Aorta (tissue), 5 donors: ENCODE measurements around the gene PROB1. TPM values are rescaled to one million over a fixed set of nuclear protein-coding genes. Genes with fewer than 3 reads are reported as not detected.

ENCODE experiments used
- ATAC-seq: fragments of 200-7000 bp; cut with Tn5 transposase; one replicate; pipeline ENCODE4 v1.9.1; 2022; ENCODE audit warnings: moderate library complexity; ENCODE audit not compliant: low FRiP score
- DNase-seq, 2 donors: peaks; one replicate each; pipeline ENCODE4 v3.0.0-alpha.2; 2020
- H3K27ac ChIP-seq, 2 donors: one replicate each; pipeline ENCODE4 v1.5.1; 2013; ENCODE audit warnings: low read length in 2 of 2, mild to moderate bottlenecking in 2 of 2, moderate library complexity in 2 of 2, control low read depth in 1 of 2, inconsistent platforms in 1 of 2, low read depth in 1 of 2
- H3K27me3 ChIP-seq, 2 donors: one replicate each; pipeline ENCODE4 v1.6.1; 2013; ENCODE audit warnings: control low read depth in 1 of 2, low read length in 1 of 2, mild to moderate bottlenecking in 1 of 2, moderate library complexity in 1 of 2; ENCODE audit not compliant: insufficient read depth in 2 of 2, control insufficient read depth in 1 of 2
- H3K36me3 ChIP-seq, 2 donors: one replicate each; pipeline ENCODE4 v1.6.1; 2013; ENCODE audit warnings: control low read depth in 1 of 2, low read length in 1 of 2, mild to moderate bottlenecking in 1 of 2; ENCODE audit not compliant: insufficient read depth in 2 of 2, control insufficient read depth in 1 of 2
- H3K4me1 ChIP-seq, 2 donors: one replicate each; pipeline ENCODE4 v1.6.1; 2013; ENCODE audit warnings: low read length in 2 of 2, control low read depth in 1 of 2, mild to moderate bottlenecking in 1 of 2, moderate library complexity in 1 of 2; ENCODE audit not compliant: insufficient read depth in 2 of 2, control insufficient read depth in 1 of 2
- H3K4me3 ChIP-seq, 2 donors: one replicate each; pipeline ENCODE4 v1.5.1; 2013; ENCODE audit warnings: low read length in 2 of 2, control low read depth in 1 of 2, mild to moderate bottlenecking in 1 of 2
- H3K9me3 ChIP-seq: one replicate; pipeline ENCODE4 v1.6.1; 2013; ENCODE audit warnings: mild to moderate bottlenecking, low read length; ENCODE audit not compliant: control insufficient read depth
- WGBS, 2 donors: extraction: QIAGEN DNeasy Blood & Tissue Kit; methylation state at CpG; one replicate each; pipeline ENCODE4 v1.1.7; 2013; 5-methylcytosine and 5-hydroxymethylcytosine counted together
- intact Hi-C, 2 donors: fragments of 100-400 bp; cut with DNase I; formaldehyde crosslinking; loops; one replicate each; pipeline versions ENCODE4 v1.14.2 to v1.15.0; 2022
- polyA plus RNA-seq, 2 donors: library from polyadenylated mRNA; stranded (reverse); fragments of 200-250 nt; gene quantifications; one replicate each; pipeline ENCODE4 v1.2.3, GENCODE V29; 2013
- total RNA-seq, 2 donors: library from RNA; stranded (reverse); fragmentation: NEBNext Ultra II Directional; extraction: Animal tissue kit (Norgen Biotek cat#: 25700); gene quantifications; one replicate each; pipeline ENCODE4 v1.2.1, GENCODE V29; 2021
- donor health status: healthy with polysubstance abuse.
- donor health status: Bipolar disorder and iron deficiency.
- donor health status: DM: no; HTN: no; CAD: no.
- donor health status: DM: no; HTN: no; CAD: no.
- donor health status: DM: yes; HTN: yes; CAD: no.

PROB1 gene
- total and polyA plus RNA-seq, 4 donors: 0.13 to 3.0 (median 1.1) TPM

- DNase-seq: no peak
- no peaks in the 10 kb centered on the region for H3K27me3 ChIP-seq
- no peak for ATAC-seq
- no peak overlapping the region for H3K27ac ChIP-seq
- H3K9me3 ChIP-seq: no peaks in the 10 kb centered on the region
- no peaks in the 10 kb centered on the region for H3K4me1 ChIP-seq
- no peaks in the 10 kb centered on the region for H3K36me3 ChIP-seq
- 88% methylated on average over 9 of the region's 9 CpGs for WGBS, 2 donors
- H3K4me3 ChIP-seq: no peak overlapping the region
- intact Hi-C loops: no loop called here
These were observed 10.3 kb downstream of the PROB1 start for GRCh38 chr5:139384591-139385051.

GRCh38 chr5:139383993-139384590 is 10.8 kb downstream of the PROB1 start:
- no peaks in the 10 kb centered on the region for H3K4me1 ChIP-seq
- no peak overlapping the region for H3K27ac ChIP-seq
- no peaks in the 10 kb centered on the region for H3K36me3 ChIP-seq
- no peaks in the 10 kb centered on the region for H3K9me3 ChIP-seq
- H3K27me3 ChIP-seq: no peaks in the 10 kb centered on the region
- 88 to 96% methylated on average over 7 of the region's 7 CpGs for WGBS, 2 donors
- no peak for ATAC-seq
- intact Hi-C loops: no loop called here
- no peak overlapping the region for H3K4me3 ChIP-seq
- DNase-seq: peak in 1 of 2 donors; percentile 31

GRCh38 chr5:139383275-139383992 is 11.5 kb downstream of the PROB1 start, which contains the start of gene SLC23A1:
TSS of gene SLC23A1 (minus strand) at chr5:139383297. CDS start at chr5:139383253, 44 bp downstream.
- Histone ChIP-seq H3K4me1 (no peaks in the 10 kb centered on the region), H3K4me3 (no peak within 1 kb of the TSS), H3K36me3 (no peaks in the 10 kb centered on the region), H3K9me3 (no peaks in the 10 kb centered on the region), H3K27me3 (no peaks in the 10 kb centered on the region), H3K27ac (no peak within 1 kb of the TSS)
- intact Hi-C loops: no loop called here
- no peak for ATAC-seq
- DNase-seq: peak in 1 of 2 donors; percentile 38
- WGBS, 2 donors: 77 to 79% methylated on average over 10 of the region's 10 CpGs

- ATAC-seq (no peak), DNase-seq (no peak)
- no peaks in the 10 kb centered on the region for H3K4me1 ChIP-seq
- intact Hi-C loops: no loop called here
- no peaks in the 10 kb centered on the region for H3K27me3 ChIP-seq
- 58 to 61% methylated on average over 3 of the region's 3 CpGs for WGBS, 2 donors
- no peaks in the 10 kb centered on the region for H3K9me3 ChIP-seq
- no peak overlapping the region for H3K4me3 ChIP-seq
- H3K27ac ChIP-seq: no peak overlapping the region
- H3K36me3 ChIP-seq: no peaks in the 10 kb centered on the region
These were observed 12.1 kb downstream of the PROB1 start for GRCh38 chr5:139382807-139383206.

GRCh38 chr5:139381837-139382761 is 12.8 kb downstream of the PROB1 start:
- WGBS, 2 donors: 88 to 90% methylated on average over 28 of the region's 28 CpGs
- intact Hi-C loops: no loop called here
- ATAC-seq: no peak
- Histone ChIP-seq H3K27me3 (no peaks in the 10 kb centered on the region), H3K27ac (no peak overlapping the region), H3K4me3 (no peak overlapping the region), H3K4me1 (no peaks in the 10 kb centered on the region), H3K9me3 (no peaks in the 10 kb centered on the region), H3K36me3 (no peaks in the 10 kb centered on the region)
- DNase-seq: peak in 1 of 2 donors; percentile 33

- intact Hi-C loops: no loop called here
- H3K36me3 ChIP-seq: no peaks in the 10 kb centered on the region
- no peaks in the 10 kb centered on the region for H3K27me3 ChIP-seq
- DNase-seq: peak in 1 of 2 donors; percentile 27
- WGBS, 2 donors: 87% methylated on average over 15 of the region's 15 CpGs
- no peak for ATAC-seq
- no peak overlapping the region for H3K27ac ChIP-seq
- H3K4me3 ChIP-seq: no peak overlapping the region
- H3K9me3 ChIP-seq: no peaks in the 10 kb centered on the region
- H3K4me1 ChIP-seq: no peaks in the 10 kb centered on the region
These were observed 15.1 kb downstream of the PROB1 start for GRCh38 chr5:139379626-139380449.

GRCh38 chr5:139378941-139379361 is 16.0 kb downstream of the PROB1 start:
- peak in 1 of 2 donors; percentile 67 for DNase-seq

More at GRCh38 chr5:139378941-139379361, 16.0 kb downstream of the PROB1 start:
- H3K4me3 ChIP-seq: no peak overlapping the region
- intact Hi-C loops: no loop called here
- no peak for ATAC-seq
- H3K9me3 ChIP-seq: no peaks in the 10 kb centered on the region
- no peaks in the 10 kb centered on the region for H3K27me3 ChIP-seq
- peaks cover 0 to 2% of the 10 kb centered on the region in 2 donors for H3K36me3 ChIP-seq
- H3K27ac ChIP-seq: no peak overlapping the region
- no peaks in the 10 kb centered on the region for H3K4me1 ChIP-seq
- WGBS, 2 donors: 85% methylated on average over 13 of the region's 13 CpGs
